GM19023 (cell line): Measurements from ENCODE around the gene KCNC3.

Experiments
- ATAC-seq: cut with Tn5 transposase; IDR thresholded peaks from one replicate; pipeline ENCODE4 v1.9.1; 2021; ENCODE audit warnings: mild to moderate bottlenecking, moderate library complexity; ENCODE audit not compliant: unreplicated experiment

The KCNC3 gene

DNA sequence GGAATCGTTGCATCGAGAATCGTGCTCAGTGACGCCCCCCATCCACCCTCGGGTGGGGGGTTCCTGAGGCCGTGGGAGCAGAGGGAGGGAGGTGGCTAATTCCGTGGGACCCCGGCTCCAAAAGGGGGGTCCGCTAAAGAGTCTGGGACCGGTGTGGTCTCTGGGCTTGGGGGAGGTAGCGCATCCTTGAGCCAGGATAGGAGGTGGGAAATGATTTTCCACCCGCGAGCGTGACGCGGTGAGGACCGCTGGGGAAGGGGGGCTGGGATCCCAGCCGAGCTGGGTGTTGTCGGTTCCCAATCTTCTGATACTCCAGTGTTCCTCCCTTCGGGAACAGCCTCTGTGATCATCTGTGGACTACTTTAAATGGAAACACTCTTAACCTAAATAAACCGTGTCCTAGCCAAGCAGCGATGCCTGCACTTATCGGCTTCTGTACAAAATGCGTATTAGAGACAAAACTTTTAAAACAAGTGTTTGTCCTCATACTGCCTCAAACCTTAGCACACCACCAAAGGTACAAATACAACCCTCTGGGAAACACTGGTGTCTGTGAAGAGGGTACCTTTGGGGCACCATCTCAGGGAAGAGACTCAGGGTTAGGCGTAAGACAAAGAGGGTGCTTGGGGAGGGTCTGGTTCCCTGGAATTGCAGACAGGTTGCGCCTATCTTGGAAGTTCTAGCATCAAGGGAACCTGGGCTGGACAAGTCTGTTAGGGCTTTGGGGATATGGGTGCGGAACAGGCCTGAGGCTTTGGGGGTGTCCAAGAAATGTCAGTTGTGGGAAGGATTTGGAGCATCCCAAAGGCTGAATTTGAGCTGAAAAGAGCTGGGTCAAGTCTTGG, 16.0 kb downstream of the KCNC3 start:
- ATAC-seq = no peak

GRCh38 chr19:50311723-50312635, 17.2 kb downstream of the KCNC3 start:
- no peak for ATAC-seq

DNA sequence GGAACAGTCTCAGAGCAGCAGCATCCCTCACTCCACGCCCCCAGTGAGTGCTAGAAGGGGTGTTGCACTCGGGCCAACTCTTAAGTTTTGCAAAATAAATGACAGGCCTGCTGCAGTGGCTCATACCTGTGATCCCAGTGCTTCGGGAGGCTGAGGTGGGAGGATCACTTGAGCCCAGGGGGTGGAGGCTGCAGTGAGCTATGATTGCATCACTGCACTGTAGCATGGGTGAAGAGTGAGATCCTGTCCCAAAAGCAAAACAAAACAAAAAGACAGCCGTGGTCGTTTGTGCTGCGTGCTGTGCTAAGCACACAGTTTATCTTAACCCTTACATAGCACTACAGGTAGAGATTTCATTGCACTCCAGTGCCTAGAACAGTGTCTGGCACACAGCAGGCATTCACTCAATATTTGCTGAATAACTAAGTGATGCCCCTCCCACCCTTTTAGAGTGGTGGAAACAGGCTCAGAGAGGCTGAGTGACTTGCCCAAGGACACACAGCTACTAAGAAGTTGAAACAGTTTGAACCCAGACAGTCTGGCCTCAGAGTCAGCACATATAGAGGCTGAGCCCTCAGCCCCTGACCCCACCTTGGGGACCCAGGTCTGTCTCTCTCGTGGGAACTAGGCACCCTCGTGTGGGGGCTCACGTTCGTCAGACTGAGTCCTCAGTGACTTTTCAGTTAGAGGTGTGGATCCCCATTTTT, 18.3 kb downstream of the KCNC3 start:
- ATAC-seq = no peak

DNA sequence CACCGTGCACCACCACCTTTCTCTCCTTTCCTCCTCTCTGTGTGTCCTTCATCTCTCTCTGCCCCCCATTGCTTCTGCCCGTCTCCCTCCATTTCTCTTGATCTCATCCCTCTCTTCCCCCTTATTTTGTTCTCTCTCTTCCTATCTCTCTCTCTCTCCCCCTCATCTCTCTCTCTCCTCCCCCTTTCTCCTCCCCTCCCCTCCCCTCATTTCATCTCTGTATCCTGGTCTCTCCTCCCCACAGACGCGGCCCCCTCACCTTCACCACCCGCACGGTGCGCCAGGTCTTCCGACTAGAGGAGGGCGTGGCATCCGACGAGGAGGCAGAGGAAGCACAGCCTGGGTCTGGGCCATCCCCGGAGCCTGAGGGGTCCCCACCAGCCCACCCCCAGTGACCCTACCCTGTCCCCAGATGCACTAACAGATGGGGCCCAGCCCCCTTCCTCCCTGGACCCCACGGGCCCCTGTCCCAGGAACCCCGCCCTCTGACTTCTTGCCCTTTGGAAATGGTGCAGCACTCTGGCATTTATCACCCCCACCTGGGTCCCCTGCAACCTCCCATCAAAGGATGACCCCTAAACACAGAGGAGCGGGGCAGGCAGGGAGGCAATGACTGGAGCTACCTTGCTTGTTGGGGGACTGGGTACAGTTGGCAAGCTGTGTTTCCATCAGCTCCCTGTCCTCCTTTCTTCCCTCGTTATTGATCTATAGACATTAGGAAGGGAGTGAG, 19.6 kb downstream of the KCNC3 start:
- ATAC-seq = no peak

DNA sequence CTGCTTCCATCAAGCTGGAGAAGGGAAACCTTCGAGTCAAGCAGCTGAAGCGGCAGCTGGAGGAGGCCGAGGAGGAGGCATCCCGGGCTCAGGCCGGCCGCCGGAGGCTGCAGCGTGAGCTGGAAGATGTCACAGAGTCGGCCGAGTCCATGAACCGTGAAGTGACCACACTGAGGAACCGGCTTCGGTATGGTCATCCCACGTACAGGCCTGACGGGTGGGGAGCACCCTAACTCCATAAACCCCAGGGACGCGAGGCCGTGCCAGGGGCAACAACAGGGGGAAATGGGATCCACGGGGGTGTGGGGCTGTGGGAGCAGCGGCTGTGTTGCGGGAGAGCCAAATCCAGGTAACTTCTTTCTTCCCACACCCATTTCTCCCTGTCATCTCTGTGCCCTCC, 20.2 kb downstream of the KCNC3 start:
- ATAC-seq = no peak

DNA sequence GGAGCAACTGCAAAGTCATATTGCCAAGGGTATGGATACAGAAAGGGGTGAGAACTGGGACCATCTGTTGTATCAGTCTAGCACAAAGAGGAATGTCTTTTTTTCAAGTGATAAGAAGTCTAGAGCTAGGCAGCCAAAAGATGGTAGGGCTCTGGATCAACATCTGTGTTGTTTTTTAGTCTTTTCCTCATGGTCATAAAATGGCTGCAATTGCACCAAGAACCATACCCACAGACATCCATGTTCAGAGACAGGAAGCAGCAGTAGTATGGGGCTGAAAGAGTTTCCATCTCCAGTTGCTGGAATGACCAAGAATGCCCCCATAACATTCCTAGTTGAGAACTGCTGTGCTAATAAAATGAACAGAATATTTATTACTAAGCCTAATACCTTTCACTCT, 25.6 kb downstream of the KCNC3 start:
- ATAC-seq = no peak

DNA sequence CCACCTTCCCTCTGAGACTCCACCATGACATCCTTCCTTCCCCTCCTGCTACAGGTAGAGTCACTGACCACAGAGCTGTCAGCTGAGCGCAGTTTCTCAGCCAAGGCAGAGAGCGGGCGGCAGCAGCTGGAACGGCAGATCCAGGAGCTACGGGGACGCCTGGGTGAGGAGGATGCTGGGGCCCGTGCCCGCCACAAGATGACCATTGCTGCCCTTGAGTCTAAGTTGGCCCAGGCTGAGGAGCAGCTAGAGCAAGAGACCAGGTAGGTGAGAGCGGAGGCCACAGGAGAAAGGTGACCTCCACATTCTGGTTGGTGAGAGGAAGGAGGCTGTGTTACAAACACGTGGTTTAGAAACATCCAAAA, 27.6 kb downstream of the KCNC3 start:
- ATAC-seq = no peak

- ATAC-seq = no peak
These were observed 28.2 kb downstream of the KCNC3 start for GRCh38 chr19:50300814-50301606.

DNA sequence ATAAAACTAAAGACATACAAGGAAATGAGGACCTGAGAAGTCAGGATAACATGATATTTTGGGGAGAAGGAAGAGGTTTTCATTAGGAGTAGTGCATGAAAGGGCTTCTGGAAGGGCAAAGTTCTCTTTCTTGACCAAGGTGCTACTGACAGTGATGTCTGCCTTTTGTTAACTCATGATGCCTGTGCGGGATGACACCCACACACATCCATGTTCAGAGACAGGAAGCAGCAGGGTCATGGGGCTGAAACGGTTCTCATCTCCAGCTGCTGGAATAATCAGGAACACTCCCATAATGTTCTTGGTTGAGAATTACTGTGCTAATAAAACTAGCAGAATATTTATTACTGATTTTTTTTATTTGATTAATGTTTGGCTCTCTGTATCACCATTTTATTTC, 29.1 kb downstream of the KCNC3 start:
- no peak for ATAC-seq

GRCh38 chr19:50293263-50294004, 35.7 kb downstream of the KCNC3 start:
- ATAC-seq = no peak

DNA sequence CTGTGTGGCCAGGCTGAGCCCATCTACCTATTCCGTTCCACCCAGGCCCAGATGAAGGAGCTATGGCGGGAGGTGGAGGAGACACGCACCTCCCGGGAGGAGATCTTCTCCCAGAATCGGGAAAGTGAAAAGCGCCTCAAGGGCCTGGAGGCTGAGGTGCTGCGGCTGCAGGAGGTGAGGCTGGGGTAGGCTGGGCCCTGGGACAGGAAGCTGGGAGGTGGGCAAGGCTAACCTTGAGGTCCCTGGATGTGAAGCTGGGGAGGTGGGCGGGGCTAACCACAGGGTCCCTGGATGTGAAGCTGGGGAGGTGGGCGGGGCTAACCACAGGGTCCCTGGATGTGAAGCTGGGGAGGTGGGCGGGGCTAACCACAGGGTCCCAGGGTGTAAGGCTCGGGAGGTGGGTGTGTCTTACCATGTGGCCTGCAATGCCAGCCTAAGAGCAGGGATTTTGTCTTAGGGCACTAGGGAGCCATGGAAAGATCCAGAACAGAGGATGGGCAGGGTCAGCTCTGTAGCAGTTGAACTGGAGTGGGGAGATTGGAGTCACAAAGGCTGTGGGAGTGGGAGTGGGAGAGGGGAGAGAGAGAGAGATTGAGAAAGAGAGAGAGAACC, 36.9 kb downstream of the KCNC3 start:
- no peak for ATAC-seq

DNA sequence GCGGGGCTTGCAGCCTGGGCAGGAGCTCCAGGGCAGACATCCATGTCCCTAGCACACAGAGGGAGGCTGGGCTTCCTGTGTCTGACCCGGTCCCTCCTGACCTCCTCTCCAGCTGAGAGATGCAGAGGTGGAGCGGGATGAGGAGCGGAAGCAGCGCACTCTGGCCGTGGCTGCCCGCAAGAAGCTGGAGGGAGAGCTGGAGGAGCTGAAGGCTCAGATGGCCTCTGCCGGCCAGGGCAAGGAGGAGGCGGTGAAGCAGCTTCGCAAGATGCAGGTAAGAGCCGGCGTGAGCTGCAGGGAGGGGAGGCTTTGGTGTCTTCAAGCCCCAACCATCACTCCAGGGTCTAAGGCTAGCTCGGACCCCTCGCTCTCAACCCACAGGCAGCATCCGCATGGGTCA, 38.4 kb downstream of the KCNC3 start:
- no peak for ATAC-seq

DNA sequence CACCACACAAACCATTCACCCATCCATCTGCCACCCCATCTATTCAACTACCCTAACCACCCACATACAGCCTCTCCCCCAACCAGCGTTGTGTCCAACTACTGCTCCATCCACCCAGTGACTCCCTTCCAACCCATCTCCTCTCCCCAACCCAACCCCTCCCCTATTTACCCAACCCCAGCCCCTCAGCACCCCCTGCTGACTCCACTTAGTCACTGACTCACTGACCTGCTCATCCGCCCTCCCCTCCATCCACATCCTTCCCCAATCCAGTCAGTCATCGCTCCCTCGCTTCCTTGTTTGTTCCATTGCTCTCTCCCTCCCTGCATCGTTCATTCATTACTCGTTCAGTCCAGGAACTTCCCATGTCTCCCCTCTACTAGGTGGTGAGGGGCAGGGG, 39.2 kb downstream of the KCNC3 start:
- ATAC-seq = no peak

- no peak for ATAC-seq
These were observed 40.2 kb downstream of the KCNC3 start for GRCh38 chr19:50288954-50289353.

- no peak for ATAC-seq
These were observed 41.8 kb downstream of the KCNC3 start for GRCh38 chr19:50287331-50287730.

DNA sequence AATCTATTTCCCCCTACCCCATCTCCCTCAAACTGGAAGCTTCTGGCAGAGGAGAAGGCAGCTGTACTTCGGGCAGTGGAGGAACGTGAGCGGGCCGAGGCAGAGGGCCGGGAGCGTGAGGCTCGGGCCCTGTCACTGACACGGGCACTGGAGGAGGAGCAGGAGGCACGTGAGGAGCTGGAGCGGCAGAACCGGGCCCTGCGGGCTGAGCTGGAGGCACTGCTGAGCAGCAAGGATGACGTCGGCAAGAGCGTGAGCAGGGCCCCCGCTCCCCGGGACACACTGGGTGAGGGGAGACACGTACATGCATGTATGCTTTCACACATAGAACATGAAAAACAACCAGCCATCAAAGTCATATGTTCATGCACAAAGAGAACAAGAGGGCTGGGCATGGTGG, 42.7 kb downstream of the KCNC3 start:
- ATAC-seq = no peak

DNA sequence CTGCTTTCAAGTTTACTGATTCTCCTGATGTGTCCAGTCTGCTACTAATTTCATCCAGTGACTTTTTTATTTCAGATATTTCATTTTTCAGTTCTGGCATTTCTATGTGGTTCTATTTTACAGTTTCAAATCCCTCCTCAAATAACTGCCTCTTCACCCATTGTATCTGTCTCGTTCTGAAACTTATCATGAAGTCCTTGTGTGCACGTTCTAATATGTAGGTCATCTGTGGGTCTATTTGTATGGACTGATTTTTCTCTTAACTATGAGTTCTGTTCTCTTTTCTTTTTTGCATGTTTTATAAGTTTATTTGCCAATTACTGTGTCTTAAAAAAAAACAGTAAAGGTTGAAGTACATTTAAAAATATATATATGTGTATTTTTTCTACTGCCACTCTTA, 43.3 kb downstream of the KCNC3 start:
- ATAC-seq = no peak

GRCh38 chr19:50281491-50281890, 47.7 kb downstream of the KCNC3 start:
- no peak for ATAC-seq

GRCh38 chr19:50280983-50281382, 48.2 kb downstream of the KCNC3 start:
- ATAC-seq = no peak
